WTC11 (cell line): Measurements from ENCODE around the gene DYNLL1. TPM values are rescaled to one million over a fixed set of nuclear protein-coding genes. Genes with fewer than 3 reads are reported as not detected.

Experiments used
- ATAC-seq: fragments of 200-7000 bp; cut with Tn5 transposase; 2 replicates; pipeline ENCODE4 v1.10.0; 2021; ENCODE audit warnings: mild to moderate bottlenecking, moderate library complexity
- CTCF ChIA-PET: fragments of 300-600 bp; sonication (Branson Sonifier 250); formaldehyde crosslinking; loops from one replicate; lab custom pipeline; 2021; ENCODE audit warnings: antibody characterized with exemption; lab: Charles Lee
- POLR2A ChIA-PET: fragments of 350-600 bp; sonication (Branson Sonifier 250); formaldehyde crosslinking; loops from one replicate; lab custom pipeline; 2021; ENCODE audit warnings: antibody characterized with exemption; lab: Charles Lee
- DNase-seq: peaks from one replicate; pipeline ENCODE4 v3.0.0; 2021; ENCODE audit warnings: low spot score
- H3K27ac Mint-ChIP-seq: 2 replicates; pipeline ENCODE4 v1.8.0; 2021; ENCODE audit warnings: mixed read lengths
- H3K27me3 Mint-ChIP-seq: 2 replicates; pipeline ENCODE4 v1.8.0; 2021; ENCODE audit warnings: low read depth, mild to moderate bottlenecking, moderate library complexity, mixed read lengths
- H3K36me3 Mint-ChIP-seq: 2 replicates; pipeline ENCODE4 v1.8.0; 2021; ENCODE audit warnings: mixed read lengths
- H3K4me1 Mint-ChIP-seq: 2 replicates; pipeline ENCODE4 v1.8.0; 2022; ENCODE audit warnings: mixed read lengths
- H3K4me3 Mint-ChIP-seq: 2 replicates; pipeline ENCODE4 v1.8.0; 2021; ENCODE audit warnings: mild to moderate bottlenecking, moderate library complexity, mixed read lengths
- H3K9me3 Mint-ChIP-seq: 2 replicates; pipeline ENCODE4 v1.8.0; 2021; ENCODE audit warnings: mixed read lengths
- ATF2 ChIP-seq: sonication (generic); formaldehyde crosslinking; IDR thresholded peaks from 2 replicates; pipeline ENCODE4 v1.8.1; 2022; ENCODE audit warnings: low read depth, missing genetic modification reagents, borderline replicate concordance
- CREB1 ChIP-seq: sonication (generic); formaldehyde crosslinking; IDR thresholded peaks from 2 replicates; pipeline ENCODE4 v1.8.0; 2023; ENCODE audit warnings: mild to moderate bottlenecking, missing genetic modification reagents
- CREM ChIP-seq: sonication (generic); formaldehyde crosslinking; IDR thresholded peaks from 2 replicates; pipeline ENCODE4 v1.8.1; 2022; ENCODE audit warnings: mild to moderate bottlenecking, missing genetic modification reagents, moderate library complexity
- ERG ChIP-seq: fragments of 250-450 bp; sonication (Bioruptor Pico); IDR thresholded peaks from 2 replicates; pipeline ENCODE4 v1.8.0; 2021; ENCODE audit warnings: mild to moderate bottlenecking
- FOXP1 ChIP-seq: sonication (generic); formaldehyde crosslinking; IDR thresholded peaks from 2 replicates; pipeline ENCODE4 v1.8.0; 2022; ENCODE audit warnings: missing genetic modification reagents, mild to moderate bottlenecking, moderate library complexity, borderline replicate concordance
- GRHL2 ChIP-seq: fragments of 250-450 bp; sonication (Bioruptor Pico); IDR thresholded peaks from 2 replicates; pipeline ENCODE4 v1.8.0; 2022; ENCODE audit warnings: mild to moderate bottlenecking, moderate library complexity; ENCODE audit not compliant: insufficient replicate concordance, severe bottlenecking
- GTF2I ChIP-seq: fragments of 250-450 bp; sonication (Bioruptor Pico); conservative IDR thresholded peaks from 2 replicates; pipeline ENCODE4 v1.4.0; 2021; ENCODE audit warnings: mild to moderate bottlenecking
- NFYB ChIP-seq: sonication (generic); formaldehyde crosslinking; conservative IDR thresholded peaks from 2 replicates; pipeline ENCODE4 v1.8.0; 2022; ENCODE audit warnings: low read depth, missing genetic modification reagents
- NR2C2 ChIP-seq: sonication (generic); formaldehyde crosslinking; IDR thresholded peaks from 2 replicates; pipeline ENCODE4 v1.8.0; 2022; ENCODE audit warnings: mild to moderate bottlenecking, missing genetic modification reagents
- TCF7 ChIP-seq: sonication (generic); formaldehyde crosslinking; IDR thresholded peaks from 2 replicates; pipeline ENCODE4 v1.8.0; 2022; ENCODE audit warnings: mild to moderate bottlenecking, low read depth, missing genetic modification reagents, moderate library complexity
- USF2 ChIP-seq: sonication (generic); formaldehyde crosslinking; IDR thresholded peaks from 2 replicates; pipeline ENCODE4 v1.8.1; 2023; ENCODE audit warnings: mild to moderate bottlenecking, missing genetic modification reagents, moderate library complexity
- ZMAT4 ChIP-seq: fragments of 250-450 bp; sonication (Bioruptor Pico); IDR thresholded peaks from 2 replicates; pipeline ENCODE4 v1.9.0; 2021; ENCODE audit warnings: mild to moderate bottlenecking
- ZNF121 ChIP-seq: sonication (generic); formaldehyde crosslinking; IDR thresholded peaks from 2 replicates; pipeline ENCODE4 v1.8.0; 2023; ENCODE audit warnings: missing genetic modification reagents
- ZNF425 ChIP-seq: fragments of 250-450 bp; sonication (Bioruptor Pico); conservative IDR thresholded peaks from 2 replicates; pipeline ENCODE4 v1.9.0; 2021; ENCODE audit warnings: mild to moderate bottlenecking
- ZNF532 ChIP-seq: fragments of 250-450 bp; sonication (Bioruptor Pico); IDR thresholded peaks from 2 replicates; pipeline ENCODE4 v1.9.0; 2021; ENCODE audit warnings: mild to moderate bottlenecking, borderline replicate concordance
- total RNA-seq: library from RNA; stranded (reverse); gene quantifications from 3 replicates; pipeline ENCODE4 v1.2.3, GENCODE V29; 2021

Gene DYNLL1
- total RNA-seq, 1 experiment from 2014 or later, result 327 TPM

- POLR2A ChIA-PET, result interaction anchor here (1.5 kb wide), 1 partner anchor 9 kb away, joined by 3 read pairs; no protein-coding TSS in a partner anchor
These were observed 18.1 kb downstream of the DYNLL1 start for GRCh38 chr12:120514002-120514401.

More at GRCh38 chr12:120514002-120514401, 18.1 kb downstream of the DYNLL1 start:
- CTCF ChIA-PET, result interaction anchor here (0.8 kb wide), 1 partner anchor 40 kb away, joined by 3 read pairs; no protein-coding TSS in a partner anchor
- H3K4me3 Mint-ChIP-seq, result no peak overlapping the region
- no peaks in the 10 kb centered on the region for H3K4me1 Mint-ChIP-seq
- TF ChIP-seq TCF7 (CRISPR knock-in tag) (no peak), GRHL2 (CRISPR knock-in tag) (no peak), NFYB (CRISPR knock-in tag) (no peak), ZNF121 (CRISPR knock-in tag) (no peak), USF2 (CRISPR knock-in tag) (no peak), FOXP1 (no peak), NR2C2 (CRISPR knock-in tag) (no peak), ERG (no peak), ATF2 (CRISPR knock-in tag) (no peak), CREB1 (CRISPR knock-in tag) (no peak), GTF2I (CRISPR knock-in tag) (no peak), ZNF532 (no peak), ZNF425 (CRISPR knock-in tag) (no peak), ZMAT4 (no peak), CREM (CRISPR knock-in tag) (no peak)
- TF ChIP-seq, all 79 proteins: peak for 0
- ATAC-seq (no peak), DNase-seq (no peak)
- Mint-ChIP-seq H3K36me3 (peaks cover 36% of the 10 kb centered on the region), H3K27ac (no peak overlapping the region), H3K27me3 (no peaks in the 10 kb centered on the region), H3K9me3 (no peaks in the 10 kb centered on the region)
